Measurements from ENCODE around the gene ZIC2.
"Not testable (repeated sequence)": the region's sequence is repeated elsewhere in the genome, so short reads cannot be mapped to it uniquely, and the experiment has no call there.

Gene ZIC2

GRCh38 chr13:100022798-100023197 is 41.2 kb downstream of the ZIC2 start:
- H3K9me3 ChIP-seq (ENCODE audit: control insufficient read depth in 1 of 2, low read length in 2 of 2) = no peaks in the 10 kb centered on the region
- H3K27ac ChIP-seq (ENCODE audit: low read depth, low read length) = no peak overlapping the region
- no peak overlapping the region for H3K9ac ChIP-seq (ENCODE audit: low read depth in 1 of 2, low read length in 2 of 2)
- H3K36me3 ChIP-seq (ENCODE audit: control insufficient read depth in 1 of 2, insufficient read depth in 2 of 2, low read length in 2 of 2) = no peaks in the 10 kb centered on the region
- H3K4me1 ChIP-seq (ENCODE audit: control insufficient read depth in 1 of 2, insufficient read depth in 2 of 2, low read length in 2 of 2) = no peaks in the 10 kb centered on the region
- H3K4me3 ChIP-seq (ENCODE audit: low read depth in 1 of 2, low read length in 2 of 2) = no peak overlapping the region
- no peaks in the 10 kb centered on the region for H3K27me3 ChIP-seq (ENCODE audit: control insufficient read depth in 1 of 2, insufficient read depth in 2 of 2, low read length in 2 of 2)

DNA sequence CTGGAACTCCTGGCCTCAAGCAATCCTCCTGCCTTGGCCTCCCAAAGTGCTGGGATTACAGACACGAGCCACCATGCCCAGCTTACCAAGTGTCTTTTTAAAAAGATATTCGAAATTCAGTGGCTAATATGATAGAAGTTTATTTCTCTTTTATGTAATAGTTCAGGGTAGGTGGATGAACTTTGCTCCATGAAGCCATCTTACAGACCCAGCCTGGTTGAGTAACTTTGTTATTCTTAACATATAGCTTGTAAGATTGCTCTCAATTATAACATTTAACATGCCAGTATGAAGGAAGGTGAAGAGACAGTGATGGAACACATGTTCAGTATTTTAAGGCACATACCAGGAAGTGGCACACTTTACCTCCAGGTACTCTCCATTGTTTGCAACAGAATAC is 42.4 kb downstream of the ZIC2 start:
- no peaks in the 10 kb centered on the region for H3K27me3 ChIP-seq (ENCODE audit: control insufficient read depth in 1 of 2, insufficient read depth in 2 of 2, low read length in 2 of 2)
- H3K9me3 ChIP-seq (ENCODE audit: control insufficient read depth in 1 of 2, low read length in 2 of 2) = no peaks in the 10 kb centered on the region
- H3K4me3 ChIP-seq (ENCODE audit: low read depth in 1 of 2, low read length in 2 of 2) = no peak overlapping the region
- H3K27ac ChIP-seq (ENCODE audit: low read depth, low read length) = no peak overlapping the region
- H3K9ac ChIP-seq (ENCODE audit: low read depth in 1 of 2, low read length in 2 of 2) = no peak overlapping the region
- no peaks in the 10 kb centered on the region for H3K36me3 ChIP-seq (ENCODE audit: control insufficient read depth in 1 of 2, insufficient read depth in 2 of 2, low read length in 2 of 2)
- H3K4me1 ChIP-seq (ENCODE audit: control insufficient read depth in 1 of 2, insufficient read depth in 2 of 2, low read length in 2 of 2) = no peaks in the 10 kb centered on the region

DNA sequence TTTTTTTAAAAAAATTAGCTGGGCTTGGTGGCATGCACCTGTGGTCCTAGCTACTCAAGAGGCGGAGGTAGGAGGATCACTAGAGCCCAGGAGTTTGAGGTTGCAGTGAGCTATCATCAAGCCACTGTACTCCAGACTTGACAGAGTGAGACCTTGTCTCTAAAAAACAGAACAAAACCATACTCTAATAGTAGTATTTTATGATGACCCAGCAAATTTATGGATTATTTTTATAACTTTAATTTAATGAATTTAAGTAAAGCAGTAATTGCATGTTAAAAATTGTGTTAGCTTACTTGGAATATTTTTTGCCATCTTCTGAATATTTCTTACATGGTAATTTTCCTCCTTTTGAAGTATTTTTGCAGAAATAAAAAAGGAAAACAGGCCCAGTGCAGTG is 48.3 kb downstream of the ZIC2 start:
- H3K27me3 ChIP-seq (ENCODE audit: control insufficient read depth in 1 of 2, insufficient read depth in 2 of 2, low read length in 2 of 2) = no peaks in the 10 kb centered on the region
- H3K36me3 ChIP-seq (ENCODE audit: control insufficient read depth in 1 of 2, insufficient read depth in 2 of 2, low read length in 2 of 2) = no peaks in the 10 kb centered on the region
- H3K9ac ChIP-seq (ENCODE audit: low read depth in 1 of 2, low read length in 2 of 2) = no peak overlapping the region
- H3K27ac ChIP-seq (ENCODE audit: low read depth, low read length) = no peak overlapping the region
- no peaks in the 10 kb centered on the region for H3K4me1 ChIP-seq (ENCODE audit: control insufficient read depth in 1 of 2, insufficient read depth in 2 of 2, low read length in 2 of 2)
- H3K9me3 ChIP-seq (ENCODE audit: control insufficient read depth in 1 of 2, low read length in 2 of 2) = no peaks in the 10 kb centered on the region
- H3K4me3 ChIP-seq (ENCODE audit: low read depth in 1 of 2, low read length in 2 of 2) = no peak overlapping the region

DNA sequence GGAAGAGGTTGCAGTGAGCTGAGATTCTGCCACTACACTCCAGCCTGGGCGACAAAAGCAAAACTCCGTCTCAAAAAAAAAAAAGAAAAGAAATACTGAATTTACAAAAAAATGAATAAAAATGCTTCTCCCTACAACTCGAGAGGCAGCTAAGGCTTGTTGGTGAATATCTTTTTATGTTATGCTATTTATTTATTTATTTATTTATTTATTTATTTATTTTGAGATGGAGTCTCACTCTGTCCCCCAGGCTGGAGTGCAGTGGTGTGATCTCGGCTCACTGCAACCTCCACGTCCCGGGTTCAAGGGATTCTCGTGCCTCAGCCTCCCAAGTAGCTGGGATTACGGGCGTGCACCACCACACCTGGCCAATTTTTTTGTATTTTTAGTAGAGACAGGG is 51.1 kb downstream of the ZIC2 start:
- H3K9ac ChIP-seq (ENCODE audit: low read depth in 1 of 2, low read length in 2 of 2); H3K4me1 ChIP-seq (ENCODE audit: control insufficient read depth in 1 of 2, insufficient read depth in 2 of 2, low read length in 2 of 2); H3K9me3 ChIP-seq (ENCODE audit: control insufficient read depth in 1 of 2, low read length in 2 of 2); H3K4me3 ChIP-seq (ENCODE audit: low read depth in 1 of 2, low read length in 2 of 2); H3K27ac ChIP-seq (ENCODE audit: low read depth, low read length); H3K27me3 ChIP-seq (ENCODE audit: control insufficient read depth in 1 of 2, insufficient read depth in 2 of 2, low read length in 2 of 2); H3K36me3 ChIP-seq (ENCODE audit: control insufficient read depth in 1 of 2, insufficient read depth in 2 of 2, low read length in 2 of 2): not testable (repeated sequence)

- Histone ChIP-seq H3K9ac (ENCODE audit: low read depth in 1 of 2, low read length in 2 of 2) (no peak overlapping the region), H3K4me3 (ENCODE audit: low read depth in 1 of 2, low read length in 2 of 2) (no peak overlapping the region), H3K27me3 (ENCODE audit: control insufficient read depth in 1 of 2, insufficient read depth in 2 of 2, low read length in 2 of 2) (no peaks in the 10 kb centered on the region), H3K27ac (ENCODE audit: low read depth, low read length) (no peak overlapping the region), H3K9me3 (ENCODE audit: control insufficient read depth in 1 of 2, low read length in 2 of 2) (no peaks in the 10 kb centered on the region), H3K4me1 (ENCODE audit: control insufficient read depth in 1 of 2, insufficient read depth in 2 of 2, low read length in 2 of 2) (no peaks in the 10 kb centered on the region), H3K36me3 (ENCODE audit: control insufficient read depth in 1 of 2, insufficient read depth in 2 of 2, low read length in 2 of 2) (no peaks in the 10 kb centered on the region)
Observed at GRCh38 chr13:100035936-100036335, 54.4 kb downstream of the ZIC2 start.

Data from duodenal mucosa (tissue), 2 donors.